NOMO-1 treated with DMSO at 0.1 percent for 48 hours (cell line): ENCODE measurements around the gene RAD18.

Experiments
- DNase-seq: peaks from one replicate; lab custom pipeline; 2025; ENCODE audit not compliant: unreplicated experiment; lab: John Stamatoyannopoulos, UW

RAD18 gene

GRCh38 chr3:8867646-8868045 is 95.6 kb downstream of the RAD18 start:
- no peak for DNase-seq

GRCh38 chr3:8865697-8866096 is 97.6 kb downstream of the RAD18 start:
- no peak for DNase-seq

- DNase-seq: peak; percentile 83
Measured at GRCh38 chr3:8864402-8865350, 98.6 kb downstream of the RAD18 start.

- DNase-seq: no peak
Measured at GRCh38 chr3:8863891-8864290, 99.4 kb downstream of the RAD18 start.

DNA sequence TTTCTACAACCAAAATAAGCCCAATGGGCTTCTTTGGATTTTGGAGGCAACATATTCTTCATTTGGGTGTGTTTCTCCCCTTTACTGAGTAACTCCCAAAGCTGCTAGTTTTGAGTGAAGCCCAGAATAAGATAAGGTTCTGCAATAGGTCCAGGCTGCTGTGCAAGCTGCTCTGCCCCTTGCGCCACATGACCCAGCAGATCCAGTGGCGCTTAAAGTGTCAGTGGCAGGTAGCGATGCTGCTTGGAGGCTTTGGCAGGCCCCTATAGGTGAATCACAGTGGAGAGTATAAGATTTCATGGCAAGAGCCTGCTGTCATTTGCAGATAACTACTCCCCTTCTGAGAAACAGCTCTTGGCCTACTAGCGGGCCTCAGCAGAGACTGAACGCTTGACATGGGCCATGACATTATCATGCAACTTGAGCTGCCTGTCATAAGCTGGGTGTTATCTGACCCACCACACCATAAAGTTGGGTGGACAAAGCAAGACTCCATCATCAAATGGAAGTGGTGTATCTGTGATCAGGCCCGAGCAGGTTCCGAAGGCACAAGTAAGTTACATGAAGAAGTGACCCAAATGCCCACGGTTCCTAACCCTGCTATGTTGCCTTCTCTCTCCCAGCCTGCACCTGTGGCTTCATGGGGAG is 105.4 kb downstream of the RAD18 start:
- DNase-seq: no peak

- DNase-seq: no peak
Measured at GRCh38 chr3:8856721-8857120, 106.6 kb downstream of the RAD18 start.

DNA sequence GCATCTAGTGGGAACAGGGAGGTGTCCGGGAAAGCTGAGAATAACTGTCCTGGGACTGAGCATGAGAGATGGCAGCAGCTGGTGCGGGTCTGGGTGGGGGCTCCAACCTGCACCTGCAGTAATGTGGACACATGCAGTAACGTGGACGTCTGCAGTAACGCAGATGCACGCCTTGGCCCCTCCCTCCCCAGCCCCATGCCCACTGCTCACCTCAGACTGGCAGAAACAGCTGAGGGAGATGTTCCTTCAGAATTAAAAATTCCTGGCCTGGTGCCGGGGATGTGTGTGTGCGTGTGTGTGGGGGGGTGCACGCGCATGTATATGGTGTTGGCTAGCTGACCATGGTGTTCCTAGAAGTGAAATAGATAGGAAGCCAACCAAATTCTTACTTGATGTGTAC is 107.2 kb downstream of the RAD18 start:
- no peak for DNase-seq

- DNase-seq: no peak
Measured at GRCh38 chr3:8854656-8855055, 108.6 kb downstream of the RAD18 start.

GRCh38 chr3:8853081-8853480 is 110.2 kb downstream of the RAD18 start:
- no peak for DNase-seq

GRCh38 chr3:8852511-8852910 is 110.8 kb downstream of the RAD18 start:
- DNase-seq: no peak

DNA sequence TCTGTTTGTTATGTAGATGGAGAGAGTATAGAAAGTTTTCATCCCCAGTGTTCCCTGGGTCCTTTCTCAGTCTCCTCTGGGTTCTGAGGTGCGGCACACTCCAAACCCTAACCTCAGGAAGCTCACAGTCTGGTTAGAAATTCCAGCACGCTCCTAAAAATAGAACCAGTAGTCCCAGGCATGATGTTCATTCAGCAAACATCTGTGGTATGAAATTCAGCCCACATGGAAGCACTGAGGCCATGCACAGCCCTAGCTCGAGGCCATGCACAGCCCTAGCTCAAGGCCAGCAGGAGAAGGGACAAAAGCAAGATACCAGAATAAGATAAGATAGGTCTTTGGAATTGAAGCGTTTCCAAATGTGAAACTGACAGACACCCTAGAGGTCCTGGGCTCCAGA is 111.6 kb downstream of the RAD18 start:
- DNase-seq: no peak

- no peak for DNase-seq
Measured at GRCh38 chr3:8848696-8849131, 114.6 kb downstream of the RAD18 start.

DNA sequence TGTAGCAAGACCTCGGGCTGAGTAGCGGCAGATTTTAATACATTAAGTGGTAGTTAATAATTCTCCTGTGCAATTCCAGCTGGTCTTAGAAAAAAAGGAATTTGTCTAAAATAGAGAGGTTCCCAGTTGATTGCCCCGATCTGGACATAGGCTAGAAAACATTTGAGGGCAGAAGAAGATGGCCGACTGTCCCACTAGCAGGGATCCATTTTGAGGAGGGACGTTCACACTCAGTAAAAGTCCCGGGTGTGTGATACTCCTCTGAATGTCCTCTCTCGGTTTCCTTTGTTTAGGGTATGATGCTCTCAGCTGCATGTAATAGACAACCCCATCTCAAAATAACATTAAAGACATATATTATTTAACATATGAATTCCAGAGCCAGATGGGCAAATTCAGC is 116.0 kb downstream of the RAD18 start:
- no peak for DNase-seq

DNA sequence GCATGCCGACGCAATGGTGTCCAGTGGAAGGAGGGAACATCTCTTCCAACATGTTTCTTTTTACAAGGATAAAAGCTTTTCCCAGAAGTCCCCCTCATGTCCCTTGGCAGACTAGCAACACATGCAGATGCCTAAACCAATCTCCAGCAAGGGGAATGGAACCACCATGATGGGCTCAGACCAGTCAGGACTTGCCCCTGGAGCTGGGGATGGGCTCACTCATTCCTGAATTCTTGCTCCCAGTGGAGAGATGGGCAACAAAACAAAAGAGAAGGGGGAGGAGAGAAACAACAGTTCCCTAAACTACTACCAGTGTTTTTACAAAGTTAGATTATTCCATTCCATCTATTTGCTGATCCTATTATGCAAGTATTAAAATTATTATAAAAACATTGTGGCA is 117.1 kb downstream of the RAD18 start:
- DNase-seq: no peak

DNA sequence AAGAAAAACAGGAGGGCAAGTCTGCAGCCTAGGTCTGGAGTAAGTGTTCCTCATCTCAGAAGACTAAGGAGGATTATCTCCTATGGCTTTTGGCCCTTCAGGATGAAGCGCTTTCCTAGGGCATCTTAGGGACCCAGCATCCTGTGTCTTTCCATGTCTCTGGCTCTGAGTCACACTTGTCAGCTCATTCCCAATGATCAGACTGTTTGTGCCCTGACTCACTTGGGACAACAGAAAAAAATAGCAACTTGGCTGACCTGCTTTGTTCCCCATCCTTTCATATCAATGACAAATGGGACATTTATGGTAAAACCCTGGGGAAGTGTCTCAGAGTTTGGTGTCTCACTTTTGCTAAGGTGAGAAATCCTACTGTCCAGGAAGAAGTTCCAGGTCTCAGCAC is 117.6 kb downstream of the RAD18 start:
- no peak for DNase-seq

GRCh38 chr3:8843347-8843746 is 119.9 kb downstream of the RAD18 start:
- no peak for DNase-seq

DNA sequence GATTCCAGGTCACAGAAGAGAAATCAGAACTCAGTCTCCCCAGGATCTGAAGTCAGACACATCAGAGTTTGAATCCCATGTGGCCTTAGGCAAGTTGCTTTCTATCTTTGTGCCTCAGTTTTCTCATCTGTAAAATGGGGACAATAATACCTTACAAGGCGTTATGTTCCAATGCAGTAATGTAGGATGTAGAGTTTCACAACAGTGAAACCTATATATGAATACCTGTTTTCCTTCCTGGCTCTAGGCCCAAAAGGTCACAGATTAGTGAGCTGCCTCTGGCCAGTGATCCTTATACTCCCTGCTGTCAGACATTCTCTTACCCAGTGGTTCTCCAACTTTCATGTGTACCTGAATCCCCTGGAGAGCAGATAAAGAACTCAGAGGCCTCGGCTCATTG is 121.0 kb downstream of the RAD18 start:
- DNase-seq: no peak

- no peak for DNase-seq
Measured at GRCh38 chr3:8841472-8841871, 121.8 kb downstream of the RAD18 start.

DNA sequence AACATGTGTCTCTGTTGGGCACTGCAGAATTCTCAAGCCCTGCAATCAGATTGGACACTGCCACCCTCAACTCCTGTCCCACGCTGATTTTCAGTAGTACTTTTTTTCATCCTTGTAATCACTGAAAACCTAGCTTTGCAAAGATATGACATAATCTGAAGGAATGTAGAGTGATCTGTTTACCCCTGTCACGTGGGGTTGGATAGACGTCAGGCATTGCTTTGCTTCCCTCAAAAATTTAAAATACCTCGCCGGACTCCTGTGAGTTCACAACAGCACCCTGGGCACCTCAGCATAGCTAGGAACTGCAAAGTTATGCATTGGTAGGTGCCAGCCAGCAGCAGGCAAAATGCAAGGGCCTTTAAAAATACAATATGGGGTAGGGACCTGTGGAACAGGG is 122.7 kb downstream of the RAD18 start:
- no peak for DNase-seq

DNA sequence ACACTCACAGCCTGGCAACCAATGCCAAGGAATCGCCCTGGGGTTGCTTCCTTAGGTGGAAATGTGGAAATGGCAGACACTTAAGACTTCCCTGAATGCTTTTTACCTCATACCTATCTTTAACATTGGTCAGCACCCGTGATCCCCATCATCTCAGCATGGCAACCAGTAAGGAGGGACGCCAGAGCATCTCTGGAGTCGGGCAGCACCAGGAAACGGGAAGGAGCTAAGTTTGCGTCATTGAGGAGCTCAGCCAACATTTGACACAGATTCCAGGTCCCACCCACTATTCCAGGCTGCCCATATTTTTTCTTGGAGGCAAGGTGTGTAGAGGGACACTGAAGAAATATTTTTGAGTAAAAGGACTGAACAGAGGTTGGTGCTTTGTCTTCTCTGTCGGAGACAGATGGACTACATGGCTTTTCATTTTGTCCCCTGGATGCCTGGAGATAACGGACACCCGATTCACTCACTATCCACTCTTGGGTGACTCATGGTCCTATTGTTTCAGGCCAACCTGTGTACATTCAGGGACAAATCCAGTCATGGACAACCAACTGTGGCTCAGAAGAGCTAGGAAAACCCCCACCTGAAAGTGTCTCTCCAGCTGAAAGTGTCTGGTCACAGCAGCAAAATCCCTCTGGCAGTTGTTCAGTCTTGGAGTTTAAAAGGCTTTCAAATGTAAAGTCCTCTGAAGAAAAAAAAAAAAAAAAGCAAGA is 123.5 kb downstream of the RAD18 start:
- DNase-seq: no peak

DNA sequence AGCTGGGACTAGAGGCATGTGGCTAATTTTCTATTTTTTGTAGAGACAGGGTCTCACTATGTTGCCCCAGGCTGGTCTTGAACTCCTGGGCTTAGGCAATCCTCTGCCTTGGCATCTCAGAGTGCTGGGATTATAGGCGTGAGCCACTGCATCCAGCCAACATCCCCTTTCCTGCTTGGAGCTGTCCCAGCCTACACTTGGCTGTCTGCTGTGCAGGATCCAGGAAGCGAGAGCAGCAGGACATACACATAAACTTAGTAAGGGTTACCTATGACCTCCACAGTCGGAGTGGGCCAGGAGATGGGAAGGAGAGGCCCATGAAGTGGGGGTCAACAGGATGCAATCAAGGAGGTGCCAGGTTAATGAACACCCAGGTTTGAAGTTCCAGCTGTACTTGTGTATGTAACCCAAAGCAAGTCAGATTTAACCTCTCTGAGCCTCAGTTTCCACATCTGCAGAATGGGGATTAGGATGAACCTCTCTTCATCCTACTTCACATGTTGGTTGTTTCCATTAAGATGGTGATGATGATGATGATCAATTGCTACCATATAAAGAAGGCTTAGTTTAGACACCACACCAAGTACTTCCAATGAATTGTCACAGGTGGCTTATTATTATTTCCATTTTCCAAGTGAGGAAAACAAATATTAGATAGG is 124.4 kb downstream of the RAD18 start:
- no peak for DNase-seq
